H1 (cell line): Measurements from ENCODE around the gene ZNF516. TPM values are rescaled to one million over a fixed set of nuclear protein-coding genes. Genes with fewer than 3 reads are reported as not detected.

Experiments used
- CTCF ChIA-PET: fragments of 300-600 bp; sonication (Branson Sonifier 250); formaldehyde crosslinking; loops from one replicate; lab custom pipeline; 2021; ENCODE audit not compliant: partially characterized antibody; lab: Charles Lee
- POLR2A ChIA-PET: fragments of 300-600 bp; sonication (Branson Sonifier 250); formaldehyde crosslinking; loops from one replicate; lab custom pipeline; 2021; ENCODE audit warnings: inconsistent platforms; ENCODE audit not compliant: partially characterized antibody; lab: Charles Lee
- DNase-seq, 2 experiments: peaks; one replicate each; pipeline versions ENCODE4 v3.0.0 to v3.0.0-alpha.2; 2010 to 2022; ENCODE audit warnings: low spot score in 2 of 2, low read depth in 1 of 2, mixed read lengths in 1 of 2
- FAIRE-seq: peaks from 2 replicates; lab custom pipeline; 2011; peaks lifted over from hg19 to GRCh38; lab: Jason Lieb, UNC
- H2AFZ ChIP-seq: 2 replicates; pipeline ENCODE4 v1.8.1; 2012; ENCODE audit warnings: low read length, inconsistent platforms
- H2AK5ac ChIP-seq: 2 replicates; pipeline ENCODE4 v1.6.1; 2013; ENCODE audit warnings: low read depth, low read length
- H2BK120ac ChIP-seq: replicated peaks from 2 replicates; pipeline ENCODE3; 2013; ENCODE audit warnings: low read depth, low read length, inconsistent platforms
- H2BK12ac ChIP-seq: 2 replicates; pipeline ENCODE4 v1.6.1; 2013; ENCODE audit warnings: low read depth, low read length
- H2BK15ac ChIP-seq: 2 replicates; pipeline ENCODE4 v1.6.1; 2013; ENCODE audit warnings: low read length
- H2BK20ac ChIP-seq: 2 replicates; pipeline ENCODE4 v1.6.1; 2013; ENCODE audit warnings: low read length
- H2BK5ac ChIP-seq: 2 replicates; pipeline ENCODE4 v1.6.1; 2013; ENCODE audit warnings: low read depth, low read length
- H3K14ac ChIP-seq: 2 replicates; pipeline ENCODE4 v1.6.1; 2013; ENCODE audit warnings: inconsistent platforms; ENCODE audit not compliant: insufficient read length
- H3K18ac ChIP-seq: 2 replicates; pipeline ENCODE4 v1.6.1; 2013; ENCODE audit warnings: low read length; ENCODE audit errors: extremely low read depth
- H3K23ac ChIP-seq: 2 replicates; pipeline ENCODE4 v1.6.1; 2013; ENCODE audit warnings: inconsistent platforms; ENCODE audit not compliant: insufficient read length
- H3K23me2 ChIP-seq: 2 replicates; pipeline ENCODE4 v1.6.1; 2013; ENCODE audit warnings: low read depth, low read length
- H3K27ac ChIP-seq: 2 replicates; pipeline ENCODE4 v1.6.1; 2011; ENCODE audit warnings: low read depth, low read length, inconsistent platforms
- H3K27me3 ChIP-seq, 4 experiments: replicated peaks in 1 of 4; 1 replicate in 1 of 4; 2 replicates in 3 of 4; pipeline versions ENCODE4 v1.6.1 to v1.8.1; 2011 to 2013; ENCODE audit warnings: low read length in 3 of 4, mild to moderate bottlenecking in 3 of 4, inconsistent platforms in 2 of 4, mixed read lengths in 2 of 4, moderate library complexity in 1 of 4; ENCODE audit not compliant: control insufficient read depth in 3 of 4, insufficient read depth in 3 of 4; ENCODE audit errors: extremely low read depth in 1 of 4
- H3K36me3 ChIP-seq, 4 experiments: 2 replicates each; pipeline versions ENCODE4 v1.6.1 to v1.8.1; 2011 to 2013; ENCODE audit warnings: mild to moderate bottlenecking in 4 of 4, low read length in 3 of 4, moderate library complexity in 2 of 4, control low read depth in 1 of 4, inconsistent platforms in 1 of 4; ENCODE audit not compliant: insufficient read depth in 4 of 4, control insufficient read depth in 2 of 4
- H3K4ac ChIP-seq: replicated peaks from 2 replicates; pipeline ENCODE3; 2013; ENCODE audit warnings: low read length, low read depth, mixed read lengths, inconsistent platforms; ENCODE audit not compliant: insufficient read length
- H3K4me1 ChIP-seq, 4 experiments: replicated peaks in 1 of 4; 1 replicate in 1 of 4; 2 replicates in 3 of 4; pipeline versions ENCODE4 v1.6.1 to v1.8.1; 2011 to 2013; ENCODE audit warnings: low read length in 3 of 4, inconsistent platforms in 2 of 4, mixed read lengths in 1 of 4; ENCODE audit not compliant: insufficient read depth in 4 of 4, control insufficient read depth in 3 of 4
- H3K4me2 ChIP-seq, 2 experiments: 2 replicates each; pipeline versions ENCODE4 v1.6.1 to v1.8.1; 2011 to 2013; ENCODE audit warnings: low read depth in 2 of 2, low read length in 2 of 2, control low read depth in 1 of 2, inconsistent platforms in 1 of 2, mild to moderate bottlenecking in 1 of 2; ENCODE audit not compliant: insufficient read depth in 1 of 2
- H3K4me3 ChIP-seq, 4 experiments: fragments of 200-600, 300-600 bp in 1 of 4; sonication (generic), shearing (Covaris generic), sonication (Bioruptor Twin) in 1 of 4; 2 replicates each; pipeline versions ENCODE4 v1.5.1 to v1.8.1; 2011 to 2016; ENCODE audit warnings: low read length in 4 of 4, low read depth in 3 of 4, control low read depth in 2 of 4, inconsistent platforms in 2 of 4, mild to moderate bottlenecking in 2 of 4, mixed read lengths in 1 of 4, moderate library complexity in 1 of 4; ENCODE audit not compliant: insufficient read depth in 2 of 4; ENCODE audit errors: extremely low read depth in 1 of 4
- H3K56ac ChIP-seq: replicated peaks from 2 replicates; pipeline ENCODE3; 2013; ENCODE audit warnings: low read depth, mild to moderate bottlenecking, mixed read lengths, low read length, inconsistent platforms; ENCODE audit not compliant: insufficient read length
- H3K79me1 ChIP-seq: 2 replicates; pipeline ENCODE4 v1.6.1; 2013; ENCODE audit warnings: low read depth, low read length, control low read depth
- H3K79me2 ChIP-seq, 2 experiments: 2 replicates each; pipeline versions ENCODE4 v1.6.1 to v1.8.1; 2012 to 2013; ENCODE audit warnings: low read length in 2 of 2, mild to moderate bottlenecking in 2 of 2, inconsistent platforms in 1 of 2; ENCODE audit not compliant: insufficient read depth in 2 of 2, control insufficient read depth in 1 of 2
- H3K9ac ChIP-seq, 4 experiments: replicated peaks in 1 of 4; 1 replicate in 1 of 4; 2 replicates in 3 of 4; pipeline versions ENCODE4 v1.6.1 to v1.8.1; 2011 to 2013; ENCODE audit warnings: low read depth in 3 of 4, low read length in 3 of 4, control low read depth in 2 of 4, mild to moderate bottlenecking in 2 of 4, moderate library complexity in 2 of 4, inconsistent platforms in 1 of 4; ENCODE audit errors: extremely low read depth in 1 of 4
- H3K9me3 ChIP-seq, 2 experiments: 2 replicates each; pipeline versions ENCODE4 v1.6.1 to v1.8.1; 2012 to 2013; ENCODE audit warnings: mild to moderate bottlenecking in 2 of 2, moderate library complexity in 2 of 2, control low read depth in 1 of 2, inconsistent platforms in 1 of 2, low read depth in 1 of 2, low read length in 1 of 2, mixed read lengths in 1 of 2; ENCODE audit not compliant: insufficient read depth in 2 of 2
- H4K20me1 ChIP-seq, 2 experiments: replicated peaks in 1 of 2; 2 replicates each; pipeline versions ENCODE3 to v1.8.1; 2011 to 2013; ENCODE audit warnings: inconsistent platforms in 2 of 2, low read length in 2 of 2, mild to moderate bottlenecking in 1 of 2; ENCODE audit not compliant: insufficient read depth in 2 of 2, control insufficient read depth in 1 of 2
- H4K5ac ChIP-seq: 2 replicates; pipeline ENCODE4 v1.6.1; 2013; ENCODE audit warnings: low read length, low read depth, mixed read lengths, inconsistent platforms; ENCODE audit not compliant: insufficient read length
- H4K8ac ChIP-seq: 2 replicates; pipeline ENCODE4 v1.8.0; 2013; ENCODE audit warnings: mild to moderate bottlenecking, moderate library complexity, low read length, inconsistent platforms; ENCODE audit not compliant: insufficient read depth; ENCODE audit errors: extremely low read depth
- H4K91ac ChIP-seq: replicated peaks from 2 replicates; pipeline ENCODE3; 2013; ENCODE audit warnings: low read length, mixed read lengths, inconsistent platforms; ENCODE audit not compliant: insufficient read length
- JUN ChIP-seq: IDR thresholded peaks from 2 replicates; pipeline ENCODE4 v1.6.1; 2011; ENCODE audit warnings: low read depth, mild to moderate bottlenecking, improper control_type of control experiment, low read length
- whole genome bisulfite sequencing, 2 experiments: shearing (Covaris generic) in 1 of 2; methylation state at CpG; one replicate each; pipeline versions ENCODE4 v1.1.6 to v1.1.7; 2013 to 2015; ENCODE audit warnings: low lambda C conversion rate in 2 of 2, mixed read lengths in 2 of 2, inconsistent platforms in 1 of 2, low coverage in 1 of 2, missing lambda C conversion rate in 1 of 2; ENCODE audit not compliant: insufficient replicate concordance in 2 of 2, insufficient coverage in 1 of 2, insufficient read length in 1 of 2; ENCODE audit errors: extremely low coverage in 1 of 2, missing lambda C conversion rate in 1 of 2; 5-methylcytosine and 5-hydroxymethylcytosine counted together
- polyA plus RNA-seq, 7 experiments: library from polyadenylated mRNA; depleted of rRNA in 3 of 7; stranded (reverse) in 5 of 7; unstranded in 2 of 7; fragments of >200 nt in 5 of 7; fragments of 200-250 nt in 2 of 7; gene quantifications; 1 replicate in 5 of 7; 2 replicates in 1 of 7; 4 replicates in 1 of 7; pipeline versions ENCODE4 v1.2.1 to v1.2.3, GENCODE V29; 2011 to 2013; ENCODE audit warnings: missing spikeins in 2 of 7, mixed read lengths in 2 of 7
- total RNA-seq: library from RNA; stranded (reverse); fragmentation: NEBNext Ultra II Directional; extraction: Animal tissue kit (Norgen Biotek cat#: 25700); gene quantifications from 2 replicates; pipeline ENCODE4 v1.2.1, GENCODE V29; 2021

Gene ZNF516
- total and polyA plus RNA-seq, 2 of the 8 experiments (the other 6 are each of a cell fraction or from before 2014, with no cell fraction given), result 7.3 to 17.0 TPM

DNA sequence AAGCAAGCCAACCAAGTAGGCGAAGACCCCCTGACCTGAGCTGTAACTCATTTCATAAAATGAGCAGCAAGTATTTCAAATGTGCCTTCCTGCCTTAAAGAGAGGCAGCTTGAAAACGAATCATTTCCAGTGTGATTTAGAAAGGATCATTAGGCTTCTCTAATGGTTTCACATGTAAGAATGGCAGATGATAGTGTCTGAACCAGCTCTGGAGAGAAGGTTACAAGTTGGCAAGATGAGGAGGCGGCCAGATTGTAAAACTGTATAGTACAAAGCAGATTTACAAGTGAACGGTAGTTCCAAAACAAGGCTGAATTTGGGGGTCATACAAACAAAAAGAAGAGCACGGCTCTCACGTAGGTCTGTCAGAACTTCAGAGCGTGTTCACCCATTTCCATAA, 132.4 kb downstream of the ZNF516 start:
- Histone ChIP-seq H3K4me3 (no peak overlapping the region), H2AK5ac (no peak overlapping the region), H3K23me2 (no peaks in the 10 kb centered on the region), H3K36me3 (peaks cover 0 to 3% (median 1%) of the 10 kb centered on the region in 4 experiments; a peak in 2 of 8 replicates), H2BK15ac (no peak overlapping the region), H3K9me3 (no peaks in the 10 kb centered on the region), H2BK20ac (no peak overlapping the region), H3K27ac (no peak overlapping the region), H3K4ac (no peak overlapping the region), H3K23ac (no peak overlapping the region), H3K9ac (no peak overlapping the region), H3K4me1 (peaks cover 0 to 6% (median 2%) of the 10 kb centered on the region in 4 experiments; a peak in 3 of 7 replicates), H3K79me1 (no peaks in the 10 kb centered on the region), H4K91ac (no peak overlapping the region), H2BK12ac (no peak overlapping the region), H3K27me3 (no peaks in the 10 kb centered on the region), H4K8ac (no peak overlapping the region), H4K20me1 (no peaks in the 10 kb centered on the region), H3K18ac (no peak overlapping the region), H3K56ac (no peak overlapping the region), H3K14ac (no peak overlapping the region), H3K4me2 (no peak overlapping the region), H2BK5ac (no peak overlapping the region), H4K5ac (no peak overlapping the region), H2BK120ac (no peak overlapping the region), H3K79me2 (no peaks in the 10 kb centered on the region), H2AFZ (no peak overlapping the region)
- POLR2A ChIA-PET, result no interaction called here
- WGBS, 2 experiments, result 94% methylated on average over 7 of the region's 7 CpGs; no CpG with 5 or more reads in 1 of the 2 experiments
- DNase-seq, result no peak
- CTCF ChIA-PET, result interaction anchor here (1.7 kb wide), 1 partner anchor 296 kb away, joined by 5 read pairs; no protein-coding TSS in a partner anchor
- no peak for FAIRE-seq
- TF ChIP-seq JUN, result no peak
